SW 1271 (cell line): Measurements from ENCODE around the gene IKBIP.
"Not testable (repeated sequence)": the region's sequence is repeated elsewhere in the genome, so short reads cannot be mapped to it uniquely, and the experiment has no call there.

Experiments
- DNase-seq, 2 experiments: peaks; one replicate each; lab custom pipeline; 2025; lab: John Stamatoyannopoulos, UW

Gene IKBIP, protein sequence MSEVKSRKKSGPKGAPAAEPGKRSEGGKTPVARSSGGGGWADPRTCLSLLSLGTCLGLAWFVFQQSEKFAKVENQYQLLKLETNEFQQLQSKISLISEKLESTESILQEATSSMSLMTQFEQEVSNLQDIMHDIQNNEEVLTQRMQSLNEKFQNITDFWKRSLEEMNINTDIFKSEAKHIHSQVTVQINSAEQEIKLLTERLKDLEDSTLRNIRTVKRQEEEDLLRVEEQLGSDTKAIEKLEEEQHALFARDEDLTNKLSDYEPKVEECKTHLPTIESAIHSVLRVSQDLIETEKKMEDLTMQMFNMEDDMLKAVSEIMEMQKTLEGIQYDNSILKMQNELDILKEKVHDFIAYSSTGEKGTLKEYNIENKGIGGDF

DNA sequence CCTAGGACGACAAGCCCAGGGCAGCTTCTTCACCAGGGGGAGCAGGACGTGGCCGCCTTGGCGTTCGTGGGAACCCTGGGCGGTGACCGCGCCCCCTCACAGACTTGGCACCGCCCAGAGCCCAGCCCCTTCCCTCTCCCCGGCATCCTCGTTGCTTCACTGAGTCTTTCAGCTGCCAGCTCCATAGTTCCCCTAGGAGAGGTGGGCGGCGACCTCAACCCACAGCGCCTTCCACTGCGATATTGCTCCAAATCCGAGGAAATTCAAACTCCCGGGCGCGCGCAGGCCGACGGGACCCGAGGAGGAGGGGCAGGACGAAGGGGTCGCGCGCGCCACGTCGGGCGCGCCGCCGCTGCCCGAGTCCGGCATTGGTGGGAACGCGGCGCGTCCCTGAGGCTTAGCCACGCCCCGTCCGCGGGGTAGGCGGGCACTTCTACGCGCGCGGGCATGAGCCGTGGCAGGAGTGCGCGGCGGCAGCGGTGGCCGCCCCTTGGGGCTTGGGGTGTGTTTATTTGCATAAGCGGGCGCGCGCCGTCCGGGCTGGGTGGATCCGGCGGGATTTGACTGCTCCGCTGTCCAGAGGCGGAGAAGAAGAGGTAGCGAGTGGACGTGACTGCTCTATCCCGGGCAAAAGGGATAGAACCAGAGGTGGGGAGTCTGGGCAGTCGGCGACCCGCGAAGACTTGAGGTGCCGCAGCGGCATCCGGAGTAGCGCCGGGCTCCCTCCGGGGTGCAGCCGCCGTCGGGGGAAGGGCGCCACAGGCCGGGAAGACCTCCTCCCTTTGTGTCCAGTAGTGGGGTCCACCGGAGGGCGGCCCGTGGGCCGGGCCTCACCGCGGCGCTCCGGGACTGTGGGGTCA, at the start of gene IKBIP, which contains the start of gene APAF1:
Gene IKBIP, minus strand, starts transcription at position 77 of the 860 bp plus-strand sequence. CDS start 87 bp downstream, outside the sequence.
Gene APAF1, plus strand, starts transcription at position 579 of the 860 bp plus-strand sequence. CDS start 3,070 bp downstream, outside the sequence.
- peak; percentile 97 to 98 for DNase-seq

DNA sequence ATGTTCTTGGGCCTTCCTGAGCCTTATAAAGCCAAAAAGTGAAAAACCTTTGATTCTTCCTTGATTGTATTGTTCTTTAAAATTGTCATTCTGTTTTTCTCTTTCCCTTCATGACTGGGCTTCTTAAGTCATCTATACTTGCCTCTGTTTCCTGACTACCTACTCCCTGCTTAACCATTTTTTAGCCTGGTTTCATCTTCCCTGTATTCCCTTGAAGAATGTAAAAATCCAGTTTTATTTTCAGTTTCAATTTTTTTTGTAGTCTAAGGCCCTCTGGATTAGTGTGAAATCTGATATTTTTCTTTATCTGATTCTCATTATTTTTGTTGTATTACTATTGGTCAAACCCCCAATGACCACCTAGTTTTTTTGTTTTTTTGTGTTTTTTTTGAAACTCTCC, 46.8 kb upstream of the IKBIP start:
- no peak for DNase-seq

DNA sequence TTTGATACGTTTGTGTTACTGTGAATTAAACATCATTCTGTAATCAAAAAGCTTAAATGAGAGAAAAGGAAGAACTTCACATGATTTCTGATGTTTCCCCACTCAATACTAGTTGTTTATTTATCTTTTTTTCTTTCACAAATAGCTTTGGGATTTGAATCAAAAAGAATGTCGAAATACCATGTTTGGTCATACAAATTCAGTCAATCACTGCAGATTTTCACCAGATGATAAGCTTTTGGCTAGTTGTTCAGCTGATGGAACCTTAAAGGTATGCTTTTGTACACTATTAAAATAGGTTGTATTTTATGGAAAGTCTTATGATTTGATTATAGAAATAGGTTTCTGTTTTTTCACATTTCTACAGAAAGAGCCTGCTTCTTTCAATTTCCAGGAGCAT, 42.0 kb upstream of the IKBIP start:
- no peak for DNase-seq

DNA sequence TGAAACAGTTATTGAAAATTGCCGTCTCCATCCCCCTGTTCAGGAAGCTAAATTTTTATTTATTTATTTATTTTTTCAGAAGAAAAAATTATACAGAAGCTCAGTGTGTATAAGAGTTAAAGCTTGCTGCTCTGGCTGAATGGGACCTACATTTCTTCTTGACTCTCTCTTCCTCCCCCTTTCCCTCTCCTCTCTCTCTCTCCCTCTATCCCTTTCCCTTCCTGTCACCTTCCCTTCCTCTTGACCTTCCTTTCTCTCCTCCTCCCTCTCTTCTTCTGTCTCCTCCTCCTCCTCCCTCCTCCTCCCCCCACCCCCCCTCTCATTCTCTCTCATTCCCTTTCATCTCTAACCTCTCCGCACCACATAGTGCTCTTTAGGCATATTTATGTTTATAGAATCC, 39.6 kb upstream of the IKBIP start:
- DNase-seq = no peak

DNA sequence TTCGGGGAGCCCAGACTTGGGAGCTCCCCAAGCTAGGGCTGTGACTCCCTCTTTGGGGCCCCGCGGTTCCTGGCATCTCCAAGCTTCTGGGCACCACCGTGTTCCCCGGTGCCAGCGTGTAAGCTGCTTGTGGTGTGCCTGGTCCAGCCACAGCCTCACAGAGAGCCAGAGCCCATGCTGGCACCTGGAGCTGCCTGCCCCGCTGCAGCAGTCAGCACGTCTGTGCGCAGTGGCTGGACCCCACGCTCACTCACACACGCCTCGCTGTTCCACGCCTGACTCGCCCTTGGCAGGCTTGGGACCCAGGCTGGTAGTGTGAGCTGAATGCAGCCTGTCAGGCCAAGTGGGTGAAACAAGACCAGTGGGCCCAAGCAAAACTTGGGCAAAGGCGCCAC, 35.0 kb upstream of the IKBIP start:
- no peak for DNase-seq

DNA sequence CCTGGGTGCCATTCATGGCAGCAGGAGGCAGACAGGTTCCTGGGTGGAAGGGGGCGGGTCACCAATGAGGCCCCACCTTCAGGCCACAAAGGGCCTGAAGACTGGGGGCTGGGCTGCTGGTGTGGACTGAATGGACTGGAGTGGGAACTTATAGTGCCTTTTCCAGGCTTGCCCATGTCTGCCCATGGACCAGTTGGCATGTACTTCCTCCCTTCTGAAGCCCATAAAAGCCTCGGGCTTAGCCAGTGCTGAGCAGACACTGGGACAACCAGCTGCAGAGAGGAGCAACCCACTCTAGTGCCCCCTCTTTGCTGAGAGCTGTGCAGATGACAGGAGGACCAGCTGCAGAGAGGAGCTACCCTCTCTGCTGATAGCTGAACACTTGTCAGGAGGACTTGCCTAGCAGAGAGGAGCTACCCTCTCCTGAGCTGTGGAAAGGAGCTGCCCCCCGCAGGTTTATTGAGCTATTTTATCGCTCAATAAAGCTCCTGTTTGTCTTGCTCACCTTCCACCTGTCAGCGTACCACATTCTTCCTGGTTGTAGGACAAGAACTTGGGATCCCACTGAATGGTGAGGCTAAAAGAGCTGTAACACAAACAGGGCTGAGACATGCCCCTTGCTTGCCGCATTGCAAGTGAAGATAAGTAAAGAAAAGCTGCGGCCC, 34.5 kb upstream of the IKBIP start:
- DNase-seq = no peak

DNA sequence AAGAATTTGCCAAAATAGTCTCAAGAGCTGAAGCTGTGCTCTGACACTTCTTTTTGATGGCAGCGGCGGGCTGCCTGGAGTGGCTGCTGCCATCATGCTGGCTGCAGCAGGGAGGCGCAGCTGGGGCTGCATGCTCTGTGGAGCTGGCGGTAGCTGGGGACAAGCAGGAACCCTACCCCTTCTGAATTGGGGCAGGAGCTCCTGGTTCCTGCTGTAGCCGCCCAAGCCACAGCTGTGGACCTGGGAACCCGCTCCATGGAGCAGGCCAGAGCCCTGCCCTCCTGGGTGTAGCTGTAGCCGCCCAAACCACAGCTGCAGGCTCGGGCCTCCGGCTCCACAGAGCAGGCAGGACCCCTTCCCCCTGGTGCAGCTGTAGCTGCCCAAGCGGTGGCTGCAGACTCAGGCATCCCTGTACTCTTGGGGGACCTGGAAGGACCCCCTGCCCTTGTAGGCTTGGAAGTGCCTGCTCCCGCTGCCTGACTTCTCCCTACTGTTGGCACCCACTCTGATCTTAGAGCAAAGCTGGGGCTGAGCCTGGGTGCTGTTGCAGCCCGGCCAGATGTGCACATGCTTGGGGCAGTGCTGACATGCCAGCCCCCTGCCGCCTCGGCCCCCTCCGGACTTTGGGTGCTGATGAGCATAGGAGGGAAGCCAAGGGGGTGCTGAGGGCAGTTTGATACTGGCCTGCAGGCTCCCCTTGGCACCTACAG, 33.8 kb upstream of the IKBIP start:
- DNase-seq = no peak

DNA sequence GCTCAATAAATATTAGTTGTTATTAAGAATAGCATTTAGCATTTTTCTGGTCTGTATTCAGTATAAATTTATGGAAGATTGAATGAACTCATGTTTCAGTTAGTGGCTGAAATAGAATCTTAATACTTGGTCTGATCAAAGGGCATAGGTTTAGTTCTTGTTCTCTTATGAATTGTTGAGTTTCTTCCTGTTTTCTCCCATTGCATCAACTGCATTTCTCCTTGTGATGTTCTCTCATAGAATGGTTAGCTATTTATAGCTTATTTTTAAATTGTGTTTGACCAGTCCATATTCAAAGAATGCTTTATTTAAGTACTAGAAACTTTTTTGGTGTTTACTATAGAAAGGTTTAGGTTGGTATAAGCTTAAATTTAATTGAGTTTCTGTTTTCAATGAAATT, 30.3 kb upstream of the IKBIP start:
- no peak for DNase-seq

DNA sequence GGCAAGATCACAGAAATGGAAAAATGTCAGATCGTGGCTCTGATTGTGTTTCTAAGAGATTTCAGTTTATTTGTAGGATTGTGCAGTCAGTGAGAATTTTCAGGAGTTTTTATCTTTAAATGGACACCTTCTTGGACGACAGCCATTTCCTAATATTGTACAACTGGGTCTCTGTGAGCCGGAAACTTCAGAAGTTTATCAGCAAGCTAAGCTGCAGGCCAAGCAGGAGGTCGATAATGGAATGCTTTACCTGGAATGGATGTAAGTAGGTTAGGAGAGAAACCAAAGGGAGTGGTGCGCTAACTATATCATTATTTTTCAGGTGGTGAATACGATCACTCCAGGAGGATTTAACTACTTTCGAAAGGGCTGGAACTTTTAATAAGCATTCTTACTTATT, 26.9 kb upstream of the IKBIP start:
- DNase-seq = no peak

DNA sequence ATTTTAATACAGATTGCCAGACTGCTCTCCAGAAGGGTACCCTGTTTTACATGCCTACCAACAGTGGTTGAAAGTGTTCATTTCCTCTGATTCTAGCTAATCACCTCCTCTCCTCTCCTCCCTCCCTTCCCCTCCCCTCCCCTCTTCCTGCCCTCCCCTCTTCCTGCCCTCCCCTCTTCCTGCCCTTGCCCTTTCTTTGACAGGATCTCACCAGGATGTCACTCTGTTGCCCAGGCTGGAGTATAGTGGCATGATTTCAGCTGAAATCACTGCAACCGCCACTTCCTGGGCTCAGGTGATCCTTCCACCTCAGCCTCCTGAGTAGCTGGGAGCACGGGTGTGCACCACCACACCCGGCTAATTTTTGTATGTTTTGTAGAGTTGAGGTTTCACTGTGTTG, 25.2 kb upstream of the IKBIP start:
- DNase-seq = no peak

DNA sequence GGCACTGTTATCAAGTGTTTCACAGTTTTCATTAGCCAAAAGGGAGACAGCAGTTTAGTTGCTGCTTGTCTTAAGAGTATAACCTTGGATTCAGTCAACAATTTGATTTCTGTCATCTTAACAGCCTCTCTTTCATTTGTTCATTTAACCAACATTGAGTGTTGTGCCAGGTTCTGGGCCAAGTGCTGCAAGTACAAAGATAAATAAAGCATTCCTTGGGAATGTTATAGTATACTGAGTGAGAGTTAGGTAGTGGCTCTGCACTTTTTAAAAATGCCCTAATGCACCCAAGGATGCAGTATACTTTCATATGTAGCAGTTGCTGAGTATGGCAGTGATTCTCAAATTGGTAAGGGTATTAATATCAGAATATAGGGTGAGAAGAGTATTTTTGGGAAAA, 15.9 kb upstream of the IKBIP start:
- no peak for DNase-seq

DNA sequence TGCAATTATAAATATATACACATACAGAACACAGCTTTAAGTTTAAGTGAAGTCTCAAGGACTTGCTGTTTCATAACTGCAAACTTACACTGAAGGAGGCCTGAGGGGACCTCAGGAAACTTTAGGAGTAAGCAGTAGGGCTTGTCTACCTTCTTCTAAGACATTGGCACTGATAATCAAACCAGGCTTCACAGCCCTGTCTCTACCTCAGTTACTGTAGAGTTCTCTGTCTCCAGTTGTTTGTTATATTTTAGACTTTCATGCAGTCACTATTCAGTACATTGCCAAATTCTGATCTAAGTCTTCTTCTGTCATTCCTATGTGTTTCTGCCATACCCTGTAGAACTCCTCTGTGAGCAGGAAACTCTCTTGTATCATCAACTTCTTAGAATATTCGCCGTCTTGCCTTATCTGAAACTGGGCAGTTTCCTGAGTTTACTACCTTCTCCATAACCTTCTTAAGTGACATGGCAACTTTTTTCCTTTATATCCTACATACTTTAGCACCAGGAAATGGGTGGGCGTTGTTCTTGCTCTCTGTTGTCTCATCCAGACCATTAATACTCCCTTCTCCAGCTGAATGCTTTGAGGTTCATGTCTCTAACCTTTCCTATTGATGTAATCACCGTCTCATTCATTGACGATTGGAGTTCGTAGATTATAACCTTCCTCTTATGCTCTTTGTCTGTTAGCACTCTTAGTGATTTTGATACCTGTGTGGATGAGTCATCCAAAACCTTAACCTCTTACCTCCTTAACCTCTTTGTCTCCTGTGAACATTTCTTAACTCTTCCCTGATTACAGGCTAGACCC, 11.9 kb upstream of the IKBIP start:
- no peak for DNase-seq

DNA sequence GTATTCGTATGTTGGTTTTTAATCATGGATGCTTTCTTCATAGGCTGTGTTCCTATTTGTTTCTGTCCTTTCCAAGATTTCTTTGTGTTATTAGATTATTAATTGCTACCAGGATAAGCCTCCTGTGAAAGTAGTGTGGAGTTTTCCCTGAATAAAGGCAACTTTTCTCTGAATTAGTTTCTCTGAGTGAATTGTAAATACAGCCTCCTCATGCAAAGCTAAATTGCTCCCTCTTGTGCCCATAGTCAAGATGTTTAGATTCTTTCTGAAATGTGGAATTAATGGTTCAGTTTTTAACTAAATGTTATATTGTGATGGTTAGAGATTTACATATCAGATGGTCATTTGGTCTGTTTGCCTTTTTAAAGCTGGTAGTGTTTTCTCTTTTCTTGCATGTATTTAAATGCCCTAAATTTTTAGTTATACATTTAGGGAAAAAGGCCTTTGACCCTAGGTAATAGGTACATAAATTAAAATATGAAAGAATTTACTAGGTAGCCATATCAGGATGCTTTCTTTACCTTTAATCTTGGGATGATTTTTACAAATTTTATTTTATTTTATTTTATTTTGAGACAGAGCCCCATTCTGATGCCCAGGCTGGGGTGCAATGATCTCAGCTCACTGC, 9.4 kb upstream of the IKBIP start:
- DNase-seq = peak; percentile 32 to 85

DNA sequence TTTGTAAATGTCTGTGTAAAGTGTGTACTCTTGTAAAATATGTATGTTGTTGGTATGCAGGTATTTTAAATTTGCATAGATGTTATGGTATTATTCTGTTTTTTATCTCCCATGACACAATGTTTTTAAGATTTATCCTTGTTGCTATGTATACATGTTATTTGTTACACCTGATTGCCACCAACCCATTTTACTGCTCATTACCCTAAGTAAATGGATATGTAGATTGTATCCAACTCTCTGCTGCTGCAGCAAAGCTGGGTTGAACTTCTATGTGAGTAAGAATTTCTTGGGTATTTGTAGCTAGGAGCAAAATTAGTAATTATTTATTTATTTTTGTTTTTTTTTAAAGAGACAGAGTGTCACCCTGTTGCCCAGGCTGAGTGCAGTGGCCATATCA, 6.7 kb upstream of the IKBIP start:
- DNase-seq = no peak

DNA sequence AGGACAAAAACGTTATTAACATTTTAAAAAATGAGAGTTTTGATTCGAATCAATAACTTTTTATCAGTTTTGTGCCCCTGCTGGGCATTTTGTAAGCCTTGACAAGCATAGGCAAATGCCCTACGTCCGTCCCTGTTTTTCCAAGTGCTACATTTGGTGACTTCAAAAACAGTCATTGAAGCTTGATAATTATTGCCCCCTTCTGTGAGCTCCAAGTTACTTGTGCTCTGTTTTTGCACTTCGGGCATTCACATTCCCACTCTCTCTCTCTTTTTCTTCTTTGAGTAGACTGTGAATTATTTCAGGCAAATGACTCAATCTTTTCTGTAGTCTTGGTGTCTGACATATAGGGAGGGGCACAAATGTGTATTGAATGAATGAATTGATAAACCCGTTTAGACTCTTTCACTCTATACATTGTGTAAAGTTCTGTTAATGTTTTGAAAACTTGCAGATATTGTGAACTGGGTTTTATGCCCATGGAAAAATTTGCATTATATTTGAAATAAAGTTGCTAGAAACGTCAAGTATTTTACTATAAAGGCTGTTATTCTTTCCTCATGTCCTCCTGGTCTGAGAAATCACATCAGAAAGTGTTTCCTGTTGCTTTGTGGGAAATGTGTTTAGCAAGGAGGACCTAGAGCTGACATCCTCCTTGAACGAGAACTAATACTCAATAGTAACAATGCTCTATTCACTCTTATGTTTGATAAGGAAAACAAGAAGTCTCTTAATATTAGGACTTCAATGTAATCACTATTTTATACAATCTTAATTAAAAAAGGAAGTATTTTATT, 1.9 kb upstream of the IKBIP start:
- peak; percentile 9 to 50 for DNase-seq

DNA sequence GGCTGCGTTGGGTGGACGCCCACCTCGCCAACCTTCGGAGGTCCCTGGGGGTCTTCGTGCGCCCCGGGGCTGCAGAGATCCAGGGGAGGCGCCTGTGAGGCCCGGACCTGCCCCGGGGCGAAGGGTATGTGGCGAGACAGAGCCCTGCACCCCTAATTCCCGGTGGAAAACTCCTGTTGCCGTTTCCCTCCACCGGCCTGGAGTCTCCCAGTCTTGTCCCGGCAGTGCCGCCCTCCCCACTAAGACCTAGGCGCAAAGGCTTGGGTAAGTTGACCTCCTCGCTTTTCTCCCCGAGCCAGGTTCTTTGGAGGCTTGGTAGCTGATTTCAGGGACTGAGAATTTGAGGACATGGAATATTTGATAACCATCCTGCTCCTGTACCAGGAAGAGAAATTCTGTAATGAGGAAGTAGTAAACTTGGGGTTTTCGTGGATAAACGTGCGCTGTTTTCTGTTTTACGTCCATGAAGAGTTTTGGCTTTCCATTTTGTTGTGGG, 1.0 kb upstream of the IKBIP start:
- peak in 1 of 2 experiments; percentile 36 for DNase-seq

DNA sequence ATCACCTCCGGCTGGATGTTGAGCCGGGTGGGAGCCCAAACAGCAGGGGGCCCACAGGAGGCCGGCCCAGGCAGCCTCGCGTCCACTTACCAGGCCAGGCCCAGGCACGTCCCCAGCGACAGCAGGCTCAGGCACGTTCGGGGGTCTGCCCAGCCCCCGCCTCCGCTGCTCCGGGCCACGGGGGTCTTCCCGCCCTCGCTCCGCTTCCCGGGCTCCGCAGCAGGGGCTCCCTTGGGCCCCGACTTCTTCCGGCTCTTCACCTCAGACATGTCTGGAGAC, 216 bp downstream of the IKBIP start:
- DNase-seq = peak in 1 of 2 experiments; percentile 87

DNA sequence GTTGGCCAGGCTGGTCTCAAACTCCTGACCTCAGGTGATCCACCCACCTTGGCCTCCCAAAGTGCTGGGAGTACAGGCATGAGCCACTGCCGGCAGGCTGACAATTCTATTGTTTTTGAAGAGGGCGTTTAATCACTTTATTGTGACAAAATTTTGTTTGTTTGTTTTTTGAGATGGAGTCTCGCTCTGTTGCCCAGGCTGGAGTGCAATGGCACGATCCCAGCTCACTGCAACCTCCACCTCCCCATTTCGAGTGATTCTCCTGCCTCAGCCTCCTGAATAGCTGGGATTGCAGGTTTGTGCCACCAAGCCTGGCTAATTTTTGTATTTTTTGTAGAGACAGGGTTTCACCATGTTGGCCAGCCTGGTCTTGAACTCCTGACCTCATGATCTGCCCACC, 1.8 kb downstream of the IKBIP start:
- DNase-seq = not testable (repeated sequence)

DNA sequence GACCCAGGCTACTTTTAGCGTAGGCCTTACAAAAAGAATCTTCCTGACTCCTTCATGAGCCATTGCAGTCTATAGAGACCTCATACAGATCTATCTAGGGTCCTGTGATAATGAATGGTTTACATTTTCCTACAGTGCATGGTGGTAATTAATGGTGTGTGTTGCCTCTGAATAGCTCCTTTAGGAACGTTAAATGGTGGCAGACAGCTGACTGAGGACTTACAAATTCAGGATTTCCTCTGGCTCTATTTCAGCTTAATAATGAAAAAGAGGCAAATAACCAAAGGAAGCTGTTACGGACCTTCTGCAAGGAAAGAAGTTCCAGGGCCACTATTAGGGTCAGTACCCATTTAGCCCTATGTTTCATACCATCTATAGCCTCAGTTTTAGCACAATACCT, 5.1 kb downstream of the IKBIP start:
- no peak for DNase-seq

DNA sequence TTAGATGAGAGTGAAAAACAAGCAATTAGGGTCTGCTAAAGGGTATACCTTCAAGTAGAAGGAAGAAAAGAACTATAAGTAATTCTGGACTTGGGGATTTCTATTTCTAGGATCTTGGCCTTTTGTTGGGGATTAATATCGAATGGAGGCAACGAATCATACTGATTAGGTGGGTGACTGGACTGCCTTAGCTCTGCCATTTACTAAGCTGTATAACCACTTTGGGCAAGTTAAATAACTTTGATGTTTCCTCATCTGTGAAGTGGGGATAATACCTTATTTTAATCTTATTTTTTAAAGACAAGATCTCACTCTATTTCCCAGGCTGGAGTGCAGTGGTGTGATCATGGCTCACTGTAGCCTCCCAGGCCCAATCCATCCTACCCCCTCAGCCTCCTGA, 6.6 kb downstream of the IKBIP start:
- DNase-seq = no peak
